GM10847 (cell line): ENCODE results near the gene PPP1R10.
A peak's percentile ranks its signal among the peaks of the same experiment; 100 is the strongest.

Experiments used
- POLR2A ChIP-seq: IDR thresholded peaks from 2 replicates; pipeline ENCODE4 v1.6.1; 2011; ENCODE audit not compliant: insufficient read length; ENCODE audit errors: extremely low read depth

PPP1R10 gene

DNA sequence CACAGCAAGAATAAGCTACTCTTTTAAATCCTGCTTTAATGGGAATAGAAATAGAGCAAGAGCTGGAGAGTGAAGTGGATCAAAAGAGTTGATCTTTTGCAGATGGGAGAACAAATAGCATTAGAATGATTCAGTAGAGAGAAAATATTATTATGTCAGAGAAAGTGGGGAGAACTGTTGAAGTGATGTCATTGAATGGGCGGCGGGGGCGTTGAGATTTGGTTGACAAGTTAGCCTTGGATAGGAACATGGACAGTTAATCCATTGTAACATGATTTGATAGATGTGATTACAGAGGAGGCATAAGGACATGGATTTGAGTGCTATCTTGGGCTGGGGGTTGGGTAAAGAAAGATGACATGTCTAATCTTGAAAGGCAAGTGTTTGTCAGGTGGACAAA is 18.8 kb upstream of the PPP1R10 start:
- TF ChIP-seq POLR2A = no peak

DNA sequence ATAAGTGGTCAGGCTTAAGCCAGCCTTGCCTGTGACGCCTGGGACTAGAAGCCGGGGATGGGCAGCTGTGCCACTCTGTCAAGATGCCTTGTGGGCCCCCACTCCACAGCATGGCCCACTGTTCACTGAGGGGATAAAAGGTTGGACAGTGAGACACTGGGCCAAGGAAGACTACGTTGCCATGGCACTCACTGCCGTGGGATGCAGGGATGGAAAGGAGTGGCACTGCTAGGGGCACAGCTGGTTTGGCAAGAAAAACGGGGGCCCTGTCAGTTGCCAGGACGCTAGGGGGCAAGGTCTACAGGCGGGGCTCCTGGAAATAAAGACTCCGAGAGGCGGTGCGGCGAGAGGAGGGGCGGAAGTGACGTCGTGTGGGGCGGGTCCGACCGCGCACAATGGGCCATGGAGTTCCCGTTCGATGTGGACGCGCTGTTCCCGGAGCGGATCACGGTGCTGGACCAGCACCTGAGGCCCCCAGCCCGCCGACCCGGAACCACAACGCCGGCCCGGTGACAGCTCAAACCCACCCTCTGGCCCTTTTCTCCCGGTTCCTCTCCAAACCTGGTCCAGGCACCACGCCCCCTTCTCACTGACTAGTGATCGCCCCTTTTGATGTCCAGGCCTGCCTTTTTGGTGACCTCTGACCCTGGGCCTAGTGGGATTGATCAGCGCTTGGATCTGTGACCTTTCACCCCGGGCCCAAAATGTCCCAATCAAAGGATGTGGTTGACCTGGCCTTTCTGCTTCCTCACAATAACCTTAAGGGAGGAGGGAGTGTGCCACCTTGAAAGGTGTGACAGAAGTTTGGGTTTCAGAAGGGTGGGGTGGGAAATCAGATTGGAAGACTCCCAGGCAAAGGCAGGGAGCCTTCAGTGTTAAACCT is 9.7 kb upstream of the PPP1R10 start, which contains the start of gene ATAT1:
TSS of gene ATAT1 (plus strand) at position 391 of the 883 bp plus-strand sequence.
- peak; percentile 81 for TF ChIP-seq POLR2A

DNA sequence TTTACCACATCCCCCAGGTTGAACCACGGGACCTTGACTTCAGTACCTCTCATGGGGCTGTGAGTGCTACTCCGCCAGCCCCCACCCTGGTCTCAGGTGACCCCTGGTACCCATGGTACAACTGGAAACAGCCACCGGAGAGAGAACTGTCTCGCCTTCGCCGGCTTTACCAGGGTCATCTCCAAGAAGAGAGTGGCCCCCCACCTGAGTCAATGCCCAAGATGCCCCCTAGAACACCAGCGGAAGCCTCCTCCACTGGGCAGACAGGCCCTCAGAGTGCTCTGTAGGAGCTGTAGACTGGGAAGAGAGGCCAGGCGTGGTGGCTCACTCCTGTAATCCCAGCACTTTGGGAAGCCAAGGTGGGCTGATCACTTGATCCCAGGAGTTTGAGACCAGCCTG is 8.5 kb upstream of the PPP1R10 start:
- no peak for TF ChIP-seq POLR2A

DNA sequence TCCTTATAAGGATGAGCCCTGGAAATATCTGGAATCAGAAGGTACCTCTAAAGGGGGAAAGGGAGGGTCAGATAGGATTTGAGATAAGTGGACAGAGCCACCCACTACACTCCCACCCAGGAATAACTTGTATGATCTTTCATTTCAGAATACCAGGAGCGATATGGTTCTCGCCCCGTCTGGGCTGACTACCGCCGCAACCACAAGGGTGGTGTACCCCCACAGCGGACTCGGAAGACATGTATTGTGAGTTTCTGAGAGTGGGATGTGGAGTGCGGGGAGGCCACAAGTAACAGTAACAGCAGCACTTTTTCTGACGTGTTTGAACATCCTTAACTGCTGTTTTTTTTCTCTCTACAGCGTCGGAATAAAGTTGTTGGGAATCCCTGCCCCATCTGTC is 2.5 kb upstream of the PPP1R10 start:
- no peak for TF ChIP-seq POLR2A

DNA sequence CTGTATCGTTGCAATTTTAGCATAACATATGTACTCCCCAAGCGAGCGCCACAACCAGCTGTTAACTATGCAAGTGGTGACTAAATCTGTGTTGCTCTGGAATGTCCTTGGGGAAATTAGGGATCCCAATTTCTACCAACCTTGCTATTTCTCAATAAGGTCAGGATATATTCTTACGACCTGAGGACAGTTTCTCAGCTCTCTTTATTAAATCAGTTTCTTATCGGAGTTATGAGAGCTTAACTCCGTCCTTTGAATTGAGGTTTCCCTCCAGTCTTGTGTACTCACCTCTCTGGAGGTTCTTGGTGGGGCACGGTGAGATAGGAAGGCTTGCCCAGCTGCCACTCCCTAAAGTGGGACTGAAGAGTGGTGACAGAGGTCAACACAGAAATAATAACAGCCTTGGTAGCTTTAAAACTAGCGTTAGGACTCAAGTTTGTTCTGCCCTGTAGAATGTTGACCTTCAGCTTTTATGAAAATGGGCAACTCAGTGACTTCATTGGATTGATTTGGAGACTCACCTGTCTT is 1.3 kb upstream of the PPP1R10 start:
- TF ChIP-seq POLR2A = no peak

DNA sequence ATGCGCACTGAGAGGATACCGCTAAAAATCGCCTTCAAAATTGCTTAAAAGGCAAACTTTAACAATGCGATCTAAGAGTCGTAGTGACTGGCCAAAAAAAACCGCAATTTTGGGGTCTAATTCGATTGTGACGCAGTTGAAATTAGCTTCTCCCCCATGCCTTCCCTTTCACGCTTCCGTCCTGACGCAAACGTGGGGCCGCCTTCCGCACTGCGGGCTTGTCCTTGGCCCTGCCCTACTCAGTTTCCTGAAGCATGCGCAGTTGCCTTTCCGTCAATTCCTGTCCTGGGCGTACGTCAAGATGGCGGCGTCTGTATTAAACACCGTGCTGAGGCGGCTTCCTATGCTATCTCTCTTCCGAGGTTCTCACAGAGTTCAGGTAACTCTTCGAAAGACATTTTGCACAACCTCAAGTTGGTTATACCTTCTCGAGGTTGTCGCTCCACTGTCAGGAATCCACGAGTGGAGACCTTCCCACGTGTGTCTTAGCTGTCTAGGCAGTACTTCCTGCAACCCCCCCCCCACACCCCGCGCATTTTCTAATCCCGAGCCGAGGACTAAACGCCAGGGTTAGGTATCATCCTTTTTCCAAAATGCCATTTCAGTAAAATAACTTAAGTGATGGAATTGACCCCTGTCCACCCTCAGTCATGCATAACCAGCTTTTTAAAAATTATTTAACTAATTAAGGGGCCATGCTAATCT is 674 bp upstream of the PPP1R10 start, which contains the start of gene MRPS18B:
TSS of gene MRPS18B (plus strand) at position 276 of the 705 bp plus-strand sequence. CDS start at position 302, 26 bp downstream.
- peak; percentile 87 for TF ChIP-seq POLR2A

DNA sequence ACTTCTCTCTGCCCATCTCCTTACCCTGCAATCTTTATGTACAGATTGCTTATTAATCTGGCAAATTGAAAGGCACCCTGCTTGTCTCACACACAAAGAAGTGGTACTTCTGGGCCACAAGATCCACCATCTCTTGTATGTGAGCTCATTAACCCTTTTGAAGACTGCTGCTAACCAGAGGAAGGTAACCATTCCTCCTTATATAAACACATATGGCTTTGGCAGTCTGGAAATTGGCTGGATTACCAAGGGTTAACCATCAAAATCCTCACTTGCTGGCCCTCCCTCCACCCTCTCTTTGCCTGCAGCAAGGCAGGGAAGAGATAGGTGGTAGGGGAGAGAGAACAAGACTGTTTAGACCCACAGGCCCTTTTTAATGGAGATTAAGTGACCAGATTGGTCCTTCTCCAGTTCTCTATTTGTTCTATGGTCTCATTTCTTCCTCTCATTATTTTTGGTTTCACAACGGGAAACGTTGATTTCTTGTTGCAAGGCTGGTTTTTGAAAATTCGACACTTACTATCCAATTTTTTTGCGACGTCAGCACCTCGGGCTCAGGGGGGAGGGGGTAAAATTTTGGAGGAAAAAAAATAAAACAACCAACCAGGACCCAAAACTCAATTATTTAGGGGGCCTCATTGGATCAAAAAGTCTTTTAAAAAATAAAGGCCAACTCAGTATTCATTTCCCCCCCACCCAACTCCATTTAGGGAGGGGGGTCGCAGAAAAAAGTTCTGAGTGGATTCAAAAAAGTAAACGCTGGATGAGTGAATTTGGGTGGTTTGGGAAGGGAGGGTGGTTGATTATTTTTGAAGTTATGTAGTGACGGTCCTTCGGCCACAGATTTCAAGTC is 859 bp downstream of the PPP1R10 start:
- no peak for TF ChIP-seq POLR2A

DNA sequence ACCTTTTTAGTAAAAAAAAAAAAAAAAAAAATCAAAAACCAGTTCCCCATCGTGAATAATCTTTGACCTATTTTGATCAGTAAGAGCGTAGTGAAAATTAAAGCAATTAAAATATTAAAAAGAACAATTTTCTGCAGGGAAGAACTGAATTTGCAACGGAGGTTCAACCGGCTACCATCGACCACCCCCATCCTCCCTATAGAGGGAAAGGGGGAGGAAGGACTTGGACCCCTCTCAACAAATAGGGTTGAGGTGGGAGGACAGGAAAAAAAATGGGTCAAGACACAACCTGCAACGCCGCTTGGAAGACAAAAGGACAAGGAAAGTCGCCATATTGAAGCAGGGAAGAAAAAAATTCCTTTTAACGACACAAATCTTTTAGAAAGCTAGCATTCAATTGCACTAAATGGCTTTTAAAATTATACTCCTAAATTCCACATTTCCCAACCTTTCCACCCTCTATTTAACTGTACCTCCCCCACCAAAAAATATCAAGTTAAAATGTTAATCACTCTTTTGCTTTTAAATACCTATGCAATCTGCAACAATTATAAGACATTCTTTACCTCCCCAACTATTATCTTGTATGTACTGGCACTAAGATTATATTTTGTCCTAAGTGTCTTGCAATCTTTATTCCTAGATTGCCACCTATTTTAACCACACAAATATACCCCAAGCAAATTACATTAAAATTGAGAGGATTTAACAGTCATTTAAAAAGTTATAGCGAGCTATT is 1.7 kb downstream of the PPP1R10 start:
- peak; percentile 69 for TF ChIP-seq POLR2A

DNA sequence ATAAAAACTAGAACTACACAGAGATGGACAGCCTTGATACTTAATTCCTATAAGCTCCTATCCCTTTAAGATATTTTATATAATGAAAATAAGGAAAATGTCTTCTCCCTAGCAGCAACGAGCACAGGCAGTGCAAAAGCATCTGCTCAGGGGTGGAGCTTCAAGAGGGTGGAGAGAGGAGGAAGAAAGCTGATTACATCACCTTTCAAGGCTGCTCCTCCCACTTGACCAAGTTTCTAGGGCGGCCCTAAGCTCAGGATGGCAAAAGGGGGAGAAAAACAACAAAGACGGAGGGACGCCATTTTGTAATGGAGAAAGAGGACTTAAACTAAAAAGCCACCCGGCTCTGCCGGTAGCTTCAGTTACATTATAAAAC is 2.2 kb downstream of the PPP1R10 start:
- no peak for TF ChIP-seq POLR2A

DNA sequence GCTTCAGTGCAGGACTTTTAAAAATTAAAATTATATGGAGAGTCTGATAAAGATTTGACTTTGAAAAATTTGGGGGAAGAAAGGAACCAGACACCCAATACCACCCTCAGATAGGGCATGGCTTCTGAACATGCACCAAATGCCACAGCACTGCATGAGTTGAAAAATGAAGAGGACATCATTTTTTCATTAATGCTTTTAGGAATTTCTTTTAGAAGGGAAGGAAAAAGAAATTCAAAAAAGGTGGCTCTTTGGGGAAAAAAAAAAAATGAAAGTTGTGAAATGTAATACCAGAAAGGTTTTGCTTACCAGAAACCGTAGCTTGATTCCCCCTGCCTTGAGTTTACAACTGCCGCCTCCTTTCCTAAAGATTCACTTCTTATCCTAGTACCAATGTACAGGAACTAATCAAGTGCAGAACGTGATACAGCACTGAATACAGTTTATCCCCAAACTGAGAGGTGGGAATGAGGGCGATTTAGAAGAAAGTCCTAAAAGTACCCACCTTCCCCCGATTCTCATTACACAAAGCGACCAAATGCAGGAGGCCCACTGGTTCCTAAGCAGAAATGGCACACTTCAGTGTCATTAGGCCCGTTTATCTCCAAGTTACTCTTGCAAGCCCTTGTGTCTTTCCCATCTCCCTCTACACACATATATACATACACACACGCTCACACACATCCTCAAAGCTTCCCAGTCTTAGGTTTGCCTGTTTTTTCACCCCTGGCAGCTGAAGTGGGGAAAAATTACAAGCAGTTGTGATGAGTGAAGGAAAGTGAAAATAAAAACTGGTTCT is 2.8 kb downstream of the PPP1R10 start:
- no peak for TF ChIP-seq POLR2A

DNA sequence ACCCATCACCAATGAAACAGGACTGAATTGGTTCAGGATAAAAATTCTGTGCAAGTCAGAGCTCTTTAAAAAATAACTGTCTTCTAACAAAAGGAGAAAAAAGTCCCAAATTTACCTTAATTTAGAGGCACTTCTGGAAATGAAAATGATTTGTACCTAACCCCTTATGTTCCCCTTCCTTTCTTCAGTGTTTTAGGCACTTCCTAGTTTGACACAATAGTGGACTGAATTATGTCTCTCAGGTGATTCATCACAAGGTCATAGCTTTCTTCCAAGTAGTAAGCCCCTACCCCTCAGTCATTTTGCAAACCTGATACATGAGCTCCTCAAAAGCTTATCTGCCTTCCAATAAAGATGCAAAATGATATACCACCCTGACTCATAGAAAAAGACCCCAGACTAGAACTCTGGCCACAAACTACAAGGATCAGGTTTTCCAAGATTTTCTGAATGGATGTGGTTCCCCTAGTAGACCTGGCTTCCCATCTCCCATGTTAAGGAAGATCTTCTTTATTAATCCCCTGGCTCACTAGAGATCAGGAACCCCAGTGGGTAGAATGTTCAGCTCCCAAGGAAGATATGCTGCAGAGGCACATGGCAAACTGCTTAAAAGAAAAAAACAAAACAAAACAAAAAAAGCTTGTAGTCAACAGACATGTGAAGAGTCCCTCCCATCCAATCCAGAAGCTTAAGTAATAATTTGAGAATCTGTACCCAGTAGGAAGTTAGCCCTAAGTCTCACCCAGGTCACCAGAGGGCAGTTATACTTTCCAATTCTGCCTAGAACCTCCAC is 3.6 kb downstream of the PPP1R10 start:
- TF ChIP-seq POLR2A = no peak

DNA sequence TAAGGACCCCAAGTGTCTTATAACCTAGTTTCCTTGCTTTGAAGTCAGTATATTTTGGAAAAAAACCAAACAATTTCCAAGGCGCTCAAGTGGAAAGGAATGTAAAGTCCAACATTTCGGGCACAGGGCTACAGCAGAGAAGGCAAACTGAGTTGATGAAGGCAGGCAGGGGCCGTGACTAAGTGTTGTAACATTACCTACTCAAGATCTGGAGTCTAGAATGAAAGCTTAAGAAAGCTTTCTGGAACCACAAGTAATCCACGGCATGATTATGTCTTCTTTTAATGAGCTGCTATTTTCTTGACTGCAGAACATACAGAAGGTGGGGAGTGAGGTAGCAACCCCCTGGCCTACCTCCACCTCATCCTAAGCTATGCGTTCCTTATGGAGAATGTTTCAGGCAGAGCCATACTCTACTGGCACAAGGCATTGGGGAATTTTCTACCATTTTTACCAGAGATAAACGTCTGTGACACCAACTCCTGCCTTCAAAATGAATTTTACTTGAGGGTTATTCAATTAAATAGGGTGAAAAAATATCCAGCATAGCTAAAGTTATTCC is 4.3 kb downstream of the PPP1R10 start:
- no peak for TF ChIP-seq POLR2A

DNA sequence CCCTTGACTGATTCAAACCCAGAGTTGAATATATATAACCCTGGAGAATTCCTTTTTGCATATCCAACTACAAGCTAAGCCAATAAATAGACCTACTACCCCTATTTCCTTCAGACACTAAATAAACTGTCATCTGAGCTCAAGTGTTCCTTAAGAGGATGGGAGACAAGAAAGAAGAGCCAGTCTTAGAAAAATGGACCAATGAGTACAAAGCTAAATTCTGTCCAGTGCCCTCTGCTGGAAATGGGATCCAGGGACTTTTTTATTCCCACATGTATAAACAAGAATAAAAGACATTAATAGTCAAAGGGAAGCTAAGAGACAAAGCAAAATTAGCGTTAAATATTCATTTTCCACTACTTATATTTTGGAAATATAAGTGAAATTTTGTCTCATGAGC is 4.8 kb downstream of the PPP1R10 start:
- no peak for TF ChIP-seq POLR2A

DNA sequence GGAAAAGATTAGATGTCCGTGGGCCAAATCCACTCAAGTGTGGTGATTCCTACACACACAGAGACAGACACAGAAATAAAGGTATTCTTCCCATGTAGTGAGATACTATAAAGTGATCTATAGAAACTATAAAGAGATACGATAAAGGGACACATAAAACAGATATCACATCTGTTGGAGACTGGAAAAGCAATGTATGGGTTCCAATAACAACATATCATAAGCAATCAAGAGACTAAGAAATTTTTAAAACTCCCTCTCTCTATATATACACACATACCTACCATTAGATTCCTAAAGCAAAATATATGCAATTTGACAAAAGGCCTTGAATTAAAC is 5.2 kb downstream of the PPP1R10 start:
- no peak for TF ChIP-seq POLR2A
